ENCODE results near the gene BRINP3. TPM values are rescaled to one million over a fixed set of nuclear protein-coding genes. Genes with fewer than 3 reads are reported as not detected.

The BRINP3 gene
- total and polyA plus RNA-seq, 9 of the 15 experiments (the other 6 are each of a cell fraction or from before 2014, with no cell fraction given), result 0.09 to 0.75 (median 0.19) TPM; not detected in 1

GRCh38 chr1:190205713-190206112, 272.0 kb downstream of the BRINP3 start:
- no peak for FAIRE-seq

DNA sequence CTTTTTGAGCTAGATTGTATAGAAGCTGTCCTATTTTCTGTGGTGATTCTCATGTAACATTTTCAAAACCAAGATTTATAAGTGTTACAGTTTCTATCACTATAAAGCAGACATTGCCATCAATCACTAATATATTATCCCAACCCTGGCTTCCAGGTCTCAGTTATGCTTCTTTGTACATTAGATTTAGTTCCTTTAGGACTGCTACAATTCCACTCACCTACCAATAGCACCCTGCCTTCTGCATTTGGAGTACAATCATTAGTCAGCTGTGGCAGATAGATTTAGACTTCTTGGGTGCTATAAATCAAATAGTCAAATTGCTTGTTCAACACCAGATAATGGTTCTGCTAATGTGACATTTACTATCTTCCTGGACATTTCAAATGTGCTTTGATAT, 281.6 kb downstream of the BRINP3 start:
- no peak for DNase-seq (ENCODE audit: extremely low read depth in 1 of 4, low spot score in 3 of 4)
- Histone ChIP-seq H3K79me2 (ENCODE audit: control insufficient read depth, insufficient read depth, low read length) (no peaks in the 10 kb centered on the region), H2AFZ (ENCODE audit: low read depth, low read length) (no peak overlapping the region), H3K36me3 (ENCODE audit: control insufficient read depth, insufficient read depth, low read length) (no peaks in the 10 kb centered on the region), H3K4me2 (ENCODE audit: insufficient read depth, low read length) (no peak overlapping the region), H3K9ac (ENCODE audit: insufficient read depth in 1 of 2, low read depth in 2 of 2, low read length in 2 of 2) (no peak overlapping the region), H3K4me3 (no peak overlapping the region), H3K9me1 (ENCODE audit: control insufficient read depth, insufficient read depth, low read length) (no peaks in the 10 kb centered on the region), H4K20me1 (replicated peaks; ENCODE audit: control insufficient read depth, insufficient read depth, low read length) (no peaks in the 10 kb centered on the region), H3K27me3 (ENCODE audit: control insufficient read depth in 2 of 2, insufficient read depth in 2 of 2, low read length in 2 of 2) (no peaks in the 10 kb centered on the region), H3K9me3 (replicated peaks; ENCODE audit: control insufficient read depth, insufficient read depth, low read depth, low read length) (no peaks in the 10 kb centered on the region), H3K27ac (ENCODE audit: extremely low read depth, low read depth, low read length) (no peak overlapping the region), H3K4me1 (replicated peaks in 1 of 2; ENCODE audit: control insufficient read depth in 2 of 2, insufficient read depth in 2 of 2, low read length in 2 of 2) (no peaks in the 10 kb centered on the region)
- POLR2A ChIA-PET, result no interaction called here
- no peak for FAIRE-seq
- TF ChIP-seq GABPB2 (CRISPR knock-in tag; conservative IDR thresholded peaks at IDR 0.05), result no peak
- TF ChIP-seq MEIS2 (IDR thresholded peaks at IDR 0.05; ENCODE audit: partially characterized antibody), result peak; percentile 18
- TF ChIP-seq HEY1 (CRISPR knock-in tag; IDR thresholded peaks at IDR 0.05; ENCODE audit: borderline replicate concordance), result no peak
- TF ChIP-seq ZNF217 (CRISPR knock-in tag; IDR thresholded peaks at IDR 0.05), result no peak
- TF ChIP-seq, protein P1, sequence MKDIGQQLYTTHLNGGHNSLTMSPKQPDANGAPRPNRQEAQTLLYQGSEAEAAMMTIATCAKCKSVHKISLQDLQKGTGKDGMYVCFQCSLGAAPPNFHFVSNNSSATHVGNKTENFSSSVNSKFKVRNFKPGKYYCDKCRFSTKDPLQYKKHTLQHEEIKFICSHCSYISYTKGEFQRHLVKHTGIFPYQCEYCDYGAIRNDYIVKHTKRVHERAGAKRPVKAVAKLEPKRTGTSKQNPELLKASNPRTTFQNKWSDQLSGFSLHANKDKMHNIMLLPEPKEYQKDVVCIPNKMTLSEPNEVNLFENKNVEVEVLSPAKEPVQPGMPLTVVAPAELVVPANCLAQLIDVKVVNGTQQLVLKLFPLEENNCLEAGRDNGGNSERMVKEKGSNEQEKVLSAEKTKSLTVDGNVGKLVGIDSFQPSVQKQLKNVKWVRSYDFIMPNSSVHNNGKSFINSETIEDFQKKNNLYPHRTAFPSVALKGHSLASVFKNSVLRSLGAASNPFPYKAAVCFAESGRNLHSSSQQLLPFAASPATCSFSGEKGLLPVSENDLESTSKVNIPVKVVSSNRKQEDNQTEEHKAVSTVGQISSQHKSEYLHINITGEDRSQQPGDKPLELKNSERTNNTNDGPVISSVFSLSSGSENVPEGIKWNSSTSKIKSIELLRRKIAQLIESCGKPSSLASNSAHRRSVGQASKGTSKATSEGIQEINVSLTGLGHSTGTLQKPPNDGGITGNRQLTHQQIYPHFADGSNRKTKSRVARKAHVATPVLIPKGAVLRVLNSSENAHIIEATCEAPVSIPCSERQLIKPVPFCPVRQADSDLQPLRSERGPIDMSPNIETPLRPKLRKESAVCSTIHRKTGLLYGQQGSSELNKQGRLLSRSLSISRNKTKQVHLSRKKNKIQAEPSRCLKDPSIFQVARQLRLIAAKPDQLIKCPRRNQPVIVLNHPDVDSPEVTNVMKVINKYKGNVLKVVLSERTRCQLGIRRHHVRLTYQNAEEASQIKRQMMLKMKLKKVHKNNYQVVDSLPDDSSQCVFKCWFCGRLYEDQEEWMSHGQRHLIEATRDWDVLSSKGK (CRISPR knock-in tag; IDR thresholded peaks at IDR 0.05), result no peak
- TF ChIP-seq HMG20A (CRISPR knock-in tag; conservative IDR thresholded peaks at IDR 0.05), result no peak
- in situ Hi-C loops (cut with MboI), result no loop called here
- no TSS peak for BruUV-seq (replicated peaks)
- intact Hi-C loops (cut with micrococcal nuclease), result no loop called here
- ATAC-seq, result no peak
- CTCF ChIA-PET (ENCODE audit: low intra/inter-chr PET ratio), result no interaction called here

More at GRCh38 chr1:190205713-190206112, 272.0 kb downstream of the BRINP3 start:
- peaks cover 1% of the 10 kb centered on the region; the same call in 1 of the 2 replicates for H3K9me3 ChIP-seq (replicated peaks; ENCODE audit: control insufficient read depth, insufficient read depth, low read depth, low read length)
- ATAC-seq, result no peak
- in situ Hi-C loops (cut with MboI) (no loop called here), intact Hi-C loops (cut with micrococcal nuclease) (no loop called here)
- no peaks in the 10 kb centered on the region for H3K27me3 ChIP-seq (ENCODE audit: control insufficient read depth in 2 of 2, insufficient read depth in 2 of 2, low read length in 2 of 2)
- BruUV-seq (replicated peaks), result no TSS peak
- H3K4me1 ChIP-seq (replicated peaks in 1 of 2; ENCODE audit: control insufficient read depth in 2 of 2, insufficient read depth in 2 of 2, low read length in 2 of 2), result no peaks in the 10 kb centered on the region
- no peaks in the 10 kb centered on the region for H3K79me2 ChIP-seq (ENCODE audit: control insufficient read depth, insufficient read depth, low read length)
- no peaks in the 10 kb centered on the region for H4K20me1 ChIP-seq (replicated peaks; ENCODE audit: control insufficient read depth, insufficient read depth, low read length)
- CTCF ChIA-PET (ENCODE audit: low intra/inter-chr PET ratio), result no interaction called here
- TF ChIP-seq TBP (optimal IDR thresholded peaks at IDR 0.05; ENCODE audit: low read depth, low read length) (no peak), FOSL1 (tag; conservative IDR thresholded peaks at IDR 0.05) (no peak), ZNF277 (CRISPR knock-in tag; IDR thresholded peaks at IDR 0.05; ENCODE audit: borderline replicate concordance) (no peak), ZNF384 (IDR thresholded peaks at IDR 0.05; ENCODE audit: low read depth, low read length) (no peak), ELF2 (CRISPR knock-in tag; IDR thresholded peaks at IDR 0.05) (no peak), TFAM (CRISPR knock-in tag; conservative IDR thresholded peaks at IDR 0.05) (no peak), RHOXF2B (CRISPR knock-in tag; conservative IDR thresholded peaks at IDR 0.05) (no peak), POLR2A (conservative IDR thresholded peaks at IDR 0.05) (no peak)
- H3K4me2 ChIP-seq (ENCODE audit: insufficient read depth, low read length), result no peak overlapping the region
- no peaks in the 10 kb centered on the region for H3K9me1 ChIP-seq (ENCODE audit: control insufficient read depth, insufficient read depth, low read length)
- POLR2A ChIA-PET, result no interaction called here
- H3K36me3 ChIP-seq (ENCODE audit: control insufficient read depth, insufficient read depth, low read length), result no peaks in the 10 kb centered on the region
- no peak for DNase-seq (ENCODE audit: extremely low read depth in 1 of 4, low spot score in 3 of 4)
- WGBS (ENCODE audit: insufficient coverage, low coverage, missing lambda C conversion rate), result 0% methylated on average over 2 of the region's 2 CpGs
- no peak overlapping the region for H3K9ac ChIP-seq (ENCODE audit: insufficient read depth in 1 of 2, low read depth in 2 of 2, low read length in 2 of 2)
- H3K27ac ChIP-seq (ENCODE audit: extremely low read depth, low read depth, low read length), result no peak overlapping the region
- H2AFZ ChIP-seq (ENCODE audit: low read depth, low read length), result no peak overlapping the region
- H3K4me3 ChIP-seq, result no peak overlapping the region
